Skeletal muscle cell (primary cell): ENCODE results near the gene SAMHD1.
"Not testable (repeated sequence)": the region's sequence is repeated elsewhere in the genome, so short reads cannot be mapped to it uniquely, and the experiment has no call there.

ENCODE experiments used
- DNase-seq: peaks from one replicate; pipeline ENCODE4 v3.0.0-alpha.2; 2010; ENCODE audit warnings: low read depth
- H3K4me3 ChIP-seq: 2 replicates; pipeline ENCODE4 v1.5.1; 2011; ENCODE audit warnings: low read depth, mild to moderate bottlenecking, control low read depth, low read length, moderate library complexity

SAMHD1 gene

GRCh38 chr20:36841030-36841429 is 110.5 kb downstream of the SAMHD1 start:
- DNase-seq, H3K4me3 ChIP-seq: not testable (repeated sequence)
